Measurements from ENCODE around the gene COPZ2. TPM values are rescaled to one million over a fixed set of nuclear protein-coding genes. Genes with fewer than 3 reads are reported as not detected.

The COPZ2 gene
- total and polyA plus RNA-seq, 9 of the 15 experiments (the other 6 are each of a cell fraction or from before 2014, with no cell fraction given): 0.22 to 0.49 TPM; not detected in 7

GRCh38 chr17:48002266-48002915, 35.2 kb downstream of the COPZ2 start (continued):
- TF ChIP-seq, protein P1, sequence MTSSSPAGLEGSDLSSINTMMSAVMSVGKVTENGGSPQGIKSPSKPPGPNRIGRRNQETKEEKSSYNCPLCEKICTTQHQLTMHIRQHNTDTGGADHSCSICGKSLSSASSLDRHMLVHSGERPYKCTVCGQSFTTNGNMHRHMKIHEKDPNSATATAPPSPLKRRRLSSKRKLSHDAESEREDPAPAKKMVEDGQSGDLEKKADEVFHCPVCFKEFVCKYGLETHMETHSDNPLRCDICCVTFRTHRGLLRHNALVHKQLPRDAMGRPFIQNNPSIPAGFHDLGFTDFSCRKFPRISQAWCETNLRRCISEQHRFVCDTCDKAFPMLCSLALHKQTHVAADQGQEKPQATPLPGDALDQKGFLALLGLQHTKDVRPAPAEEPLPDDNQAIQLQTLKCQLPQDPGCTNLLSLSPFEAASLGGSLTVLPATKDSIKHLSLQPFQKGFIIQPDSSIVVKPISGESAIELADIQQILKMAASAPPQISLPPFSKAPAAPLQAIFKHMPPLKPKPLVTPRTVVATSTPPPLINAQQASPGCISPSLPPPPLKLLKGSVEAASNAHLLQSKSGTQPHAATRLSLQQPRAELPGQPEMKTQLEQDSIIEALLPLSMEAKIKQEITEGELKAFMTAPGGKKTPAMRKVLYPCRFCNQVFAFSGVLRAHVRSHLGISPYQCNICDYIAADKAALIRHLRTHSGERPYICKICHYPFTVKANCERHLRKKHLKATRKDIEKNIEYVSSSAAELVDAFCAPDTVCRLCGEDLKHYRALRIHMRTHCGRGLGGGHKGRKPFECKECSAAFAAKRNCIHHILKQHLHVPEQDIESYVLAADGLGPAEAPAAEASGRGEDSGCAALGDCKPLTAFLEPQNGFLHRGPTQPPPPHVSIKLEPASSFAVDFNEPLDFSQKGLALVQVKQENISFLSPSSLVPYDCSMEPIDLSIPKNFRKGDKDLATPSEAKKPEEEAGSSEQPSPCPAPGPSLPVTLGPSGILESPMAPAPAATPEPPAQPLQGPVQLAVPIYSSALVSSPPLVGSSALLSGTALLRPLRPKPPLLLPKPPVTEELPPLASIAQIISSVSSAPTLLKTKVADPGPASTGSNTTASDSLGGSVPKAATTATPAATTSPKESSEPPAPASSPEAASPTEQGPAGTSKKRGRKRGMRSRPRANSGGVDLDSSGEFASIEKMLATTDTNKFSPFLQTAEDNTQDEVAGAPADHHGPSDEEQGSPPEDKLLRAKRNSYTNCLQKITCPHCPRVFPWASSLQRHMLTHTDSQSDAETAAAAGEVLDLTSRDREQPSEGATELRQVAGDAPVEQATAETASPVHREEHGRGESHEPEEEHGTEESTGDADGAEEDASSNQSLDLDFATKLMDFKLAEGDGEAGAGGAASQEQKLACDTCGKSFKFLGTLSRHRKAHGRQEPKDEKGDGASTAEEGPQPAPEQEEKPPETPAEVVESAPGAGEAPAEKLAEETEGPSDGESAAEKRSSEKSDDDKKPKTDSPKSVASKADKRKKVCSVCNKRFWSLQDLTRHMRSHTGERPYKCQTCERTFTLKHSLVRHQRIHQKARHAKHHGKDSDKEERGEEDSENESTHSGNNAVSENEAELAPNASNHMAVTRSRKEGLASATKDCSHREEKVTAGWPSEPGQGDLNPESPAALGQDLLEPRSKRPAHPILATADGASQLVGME (CRISPR knock-in tag; IDR thresholded peaks at IDR 0.05): no peak
- TF ChIP-seq POLR2G (IDR thresholded peaks at IDR 0.05; ENCODE audit: low read depth, low read length): no peak
- TF ChIP-seq TAF1 (IDR thresholded peaks at IDR 0.05; ENCODE audit: control insufficient read depth, extremely low read depth, insufficient read depth, low read length, severe bottlenecking): no peak
- 0 out of 2 replicates have a peak, but pooled peaks have one; percentile 10 for TF ChIP-seq LEF1 (IDR thresholded peaks at IDR 0.05)
- peak; percentile 76 for TF ChIP-seq SMARCA4 (IDR thresholded peaks at IDR 0.05)
- 0 out of 2 replicates have a peak, but pooled peaks have one; percentile 43 for TF ChIP-seq SMAD4 (CRISPR knock-in tag; conservative IDR thresholded peaks at IDR 0.05)
- no peak for TF ChIP-seq SREBF1 (IDR thresholded peaks at IDR 0.05; ENCODE audit: borderline replicate concordance, low read depth, low read length)
- no peak for TF ChIP-seq ZNF347 (CRISPR knock-in tag; IDR thresholded peaks at IDR 0.05; ENCODE audit: low read depth)
- TF ChIP-seq MCM5 (IDR thresholded peaks at IDR 0.05; ENCODE audit: low read depth): no peak
- TF ChIP-seq ESRRB (CRISPR knock-in tag; IDR thresholded peaks at IDR 0.05; ENCODE audit: borderline replicate concordance): no peak
- no peak for TF ChIP-seq ZFX (CRISPR knock-in tag; IDR thresholded peaks at IDR 0.05)
- TF ChIP-seq TRIM24 (IDR thresholded peaks at IDR 0.05): 0 out of 4 replicates have a peak, but pooled peaks of 1 of the 2 experiments have one; percentile 26
- TF ChIP-seq KLF13 (tag; IDR thresholded peaks at IDR 0.05; ENCODE audit: borderline replicate concordance, low read depth): no peak
- 0 out of 2 replicates have a peak, but pooled peaks have one; percentile 21 for TF ChIP-seq DNMT1 (IDR thresholded peaks at IDR 0.05)
- TF ChIP-seq ZNF778 (CRISPR knock-in tag; IDR thresholded peaks at IDR 0.05): no peak
- no peak for TF ChIP-seq SPI1 (IDR thresholded peaks at IDR 0.05; ENCODE audit: borderline replicate concordance, low read depth, low read length)
- no peak for TF ChIP-seq PCBP2 (IDR thresholded peaks at IDR 0.05; ENCODE audit: low read depth, low read length, poor library complexity, severe bottlenecking)
- peak; percentile 65; the same call in 1 of the 2 replicates for TF ChIP-seq ZNF175 (CRISPR knock-in tag; IDR thresholded peaks at IDR 0.05; ENCODE audit: low read depth)
- no peak for TF ChIP-seq ZNF586 (CRISPR knock-in tag; conservative IDR thresholded peaks at IDR 0.05)
- no peak for TF ChIP-seq BHLHE40 (IDR thresholded peaks at IDR 0.05; ENCODE audit: low read length)
- 0 out of 2 replicates have a peak, but pooled peaks have one; percentile 19 for TF ChIP-seq PHB2 (IDR thresholded peaks at IDR 0.05; ENCODE audit: low read depth)
- TF ChIP-seq ZFP36 (IDR thresholded peaks at IDR 0.05; ENCODE audit: low read depth, low read length, partially characterized antibody): peak; percentile 52
- peak; percentile 77; the same call in 1 of the 2 replicates for TF ChIP-seq ZNF584 (CRISPR knock-in tag; IDR thresholded peaks at IDR 0.05; ENCODE audit: low read depth)
- no peak for TF ChIP-seq ZBTB1 (CRISPR knock-in tag; IDR thresholded peaks at IDR 0.05; ENCODE audit: borderline replicate concordance, low read depth)
- no peak for TF ChIP-seq PRMT5 (CRISPR knock-in tag; IDR thresholded peaks at IDR 0.05)

All from K562 (cell line).